C4-2B (cell line): ENCODE measurements around the gene KCNAB2.

Source experiments
- CTCF ChIP-seq: fragments of 450-650 bp; conservative IDR thresholded peaks from 2 replicates; pipeline ENCODE4 v1.5.1; 2017; ENCODE audit warnings: mild to moderate bottlenecking
- ZFX ChIP-seq: fragments of 450-650 bp; IDR thresholded peaks from 2 replicates; pipeline ENCODE4 v1.6.1; 2017

- TF ChIP-seq CTCF = no peak
- TF ChIP-seq ZFX = no peak
Measured at GRCh38 chr1:6104631-6105030, 58.9 kb downstream of the KCNAB2 start.
